CD8-positive, alpha-beta memory T cell (primary cell): ENCODE results near the gene HCAR3. TPM values are rescaled to one million over a fixed set of nuclear protein-coding genes. Genes with fewer than 3 reads are reported as not detected.
"Not testable (repeated sequence)": the region's sequence is repeated elsewhere in the genome, so short reads cannot be mapped to it uniquely, and the experiment has no call there.

Source experiments
- CTCF ChIA-PET: fragments of 350-600 bp; sonication (Branson Sonifier 250); formaldehyde crosslinking; loops from one replicate; lab custom pipeline; 2021; ENCODE audit warnings: antibody characterized with exemption; lab: Charles Lee
- POLR2A ChIA-PET: fragments of 350-600 bp; sonication (Branson Sonifier 250); formaldehyde crosslinking; loops from one replicate; lab custom pipeline; 2021; ENCODE audit warnings: antibody characterized with exemption; lab: Charles Lee
- DNase-seq, 5 donors: peaks; one replicate each; pipeline versions ENCODE4 v3.0.0 to v3.0.0-alpha.2; 2020 to 2022; ENCODE audit warnings: mixed read lengths in 1 of 5
- H3K27ac ChIP-seq: one replicate; pipeline ENCODE4 v1.7.0; 2013; ENCODE audit warnings: low read depth, mild to moderate bottlenecking, low read length, moderate library complexity
- H3K27me3 ChIP-seq: 2 replicates; pipeline ENCODE4 v1.7.0; 2013; ENCODE audit warnings: low read length, mild to moderate bottlenecking; ENCODE audit not compliant: insufficient read depth, poor library complexity, severe bottlenecking
- H3K36me3 ChIP-seq: 2 replicates; pipeline ENCODE4 v1.7.0; 2013; ENCODE audit warnings: mild to moderate bottlenecking, low read length, moderate library complexity; ENCODE audit not compliant: insufficient read depth
- H3K4me1 ChIP-seq: 2 replicates; pipeline ENCODE4 v1.7.0; 2013; ENCODE audit warnings: mild to moderate bottlenecking, low read length, moderate library complexity; ENCODE audit not compliant: insufficient read depth
- H3K4me3 ChIP-seq: 2 replicates; pipeline ENCODE4 v1.7.0; 2013; ENCODE audit warnings: mild to moderate bottlenecking, low read length
- H3K9me3 ChIP-seq: 2 replicates; pipeline ENCODE4 v1.7.0; 2013; ENCODE audit warnings: mild to moderate bottlenecking, low read length
- H3K27ac Mint-ChIP-seq, 8 donors: one replicate each; pipeline ENCODE4 v1.8.0; 2020 to 2021; ENCODE audit warnings: mixed read lengths in 8 of 8, mild to moderate bottlenecking in 6 of 8, inconsistent platforms in 3 of 8, moderate library complexity in 3 of 8
- H3K27me3 Mint-ChIP-seq, 2 donors: one replicate each; pipeline ENCODE4 v1.8.0; 2020 to 2021; ENCODE audit warnings: mixed read lengths in 2 of 2, mild to moderate bottlenecking in 1 of 2, moderate library complexity in 1 of 2
- H3K36me3 Mint-ChIP-seq, 3 donors: one replicate each; pipeline ENCODE4 v1.8.0; 2020 to 2021; ENCODE audit warnings: mixed read lengths in 3 of 3, inconsistent platforms in 1 of 3, mild to moderate bottlenecking in 1 of 3
- H3K4me1 Mint-ChIP-seq, 3 donors: one replicate each; pipeline ENCODE4 v1.8.0; 2020 to 2021; ENCODE audit warnings: mixed read lengths in 3 of 3, inconsistent platforms in 1 of 3, mild to moderate bottlenecking in 1 of 3
- H3K4me3 Mint-ChIP-seq, 7 donors: one replicate each; pipeline ENCODE4 v1.8.0; 2020 to 2021; ENCODE audit warnings: mixed read lengths in 7 of 7, mild to moderate bottlenecking in 6 of 7, moderate library complexity in 4 of 7, inconsistent platforms in 2 of 7
- H3K9me3 Mint-ChIP-seq, 5 donors: one replicate each; pipeline ENCODE4 v1.8.0; 2020 to 2022; ENCODE audit warnings: mixed read lengths in 5 of 5, mild to moderate bottlenecking in 3 of 5, moderate library complexity in 2 of 5, inconsistent platforms in 1 of 5
- polyA plus RNA-seq: library from polyadenylated mRNA; unstranded; fragments of 300-500 nt; fragmentation: Illumina TruSeq; gene quantifications from one replicate; pipeline ENCODE4 v1.2.3, GENCODE V29; 2021
- total RNA-seq, 2 experiments: library from RNA; stranded (reverse); gene quantifications; one replicate each; pipeline ENCODE4 v1.2.3, GENCODE V29; 2021

The HCAR3 gene
- total and polyA plus RNA-seq, 3 experiments from 2014 or later = not detected

GRCh38 chr12:122696922-122697321 is 19.7 kb downstream of the HCAR3 start:
- H3K27me3 ChIP-seq, CTCF ChIA-PET, H3K27me3 Mint-ChIP-seq, H3K9me3 ChIP-seq, H3K4me1 ChIP-seq, H3K4me3 Mint-ChIP-seq, H3K36me3 Mint-ChIP-seq, DNase-seq, H3K9me3 Mint-ChIP-seq, POLR2A ChIA-PET, H3K4me3 ChIP-seq, H3K27ac ChIP-seq, H3K4me1 Mint-ChIP-seq, H3K36me3 ChIP-seq: not testable (repeated sequence)
- H3K27ac Mint-ChIP-seq = peak overlapping the region in 1 of 8 donors; percentile 24

GRCh38 chr12:122691566-122691965 is 25.0 kb downstream of the HCAR3 start:
- H3K27me3 ChIP-seq = no peaks in the 10 kb centered on the region
- H3K36me3 Mint-ChIP-seq = no peaks in the 10 kb centered on the region
- H3K4me1 ChIP-seq = no peaks in the 10 kb centered on the region
- POLR2A ChIA-PET = no interaction called here
- H3K4me3 Mint-ChIP-seq = peak overlapping the region in 2 of 7 donors; percentile 1 to 4
- no peaks in the 10 kb centered on the region for H3K9me3 Mint-ChIP-seq
- DNase-seq = no peak
- peaks cover 0 to 5% (median 0%) of the 10 kb centered on the region in 3 donors for H3K4me1 Mint-ChIP-seq
- H3K36me3 ChIP-seq = no peaks in the 10 kb centered on the region
- no peak overlapping the region for H3K4me3 ChIP-seq
- no peaks in the 10 kb centered on the region for H3K27me3 Mint-ChIP-seq
- H3K27ac ChIP-seq = no peak overlapping the region
- no peaks in the 10 kb centered on the region for H3K9me3 ChIP-seq
- CTCF ChIA-PET = no interaction called here
- H3K27ac Mint-ChIP-seq = peak overlapping the region in 2 of 8 donors; percentile 19 to 42

DNA sequence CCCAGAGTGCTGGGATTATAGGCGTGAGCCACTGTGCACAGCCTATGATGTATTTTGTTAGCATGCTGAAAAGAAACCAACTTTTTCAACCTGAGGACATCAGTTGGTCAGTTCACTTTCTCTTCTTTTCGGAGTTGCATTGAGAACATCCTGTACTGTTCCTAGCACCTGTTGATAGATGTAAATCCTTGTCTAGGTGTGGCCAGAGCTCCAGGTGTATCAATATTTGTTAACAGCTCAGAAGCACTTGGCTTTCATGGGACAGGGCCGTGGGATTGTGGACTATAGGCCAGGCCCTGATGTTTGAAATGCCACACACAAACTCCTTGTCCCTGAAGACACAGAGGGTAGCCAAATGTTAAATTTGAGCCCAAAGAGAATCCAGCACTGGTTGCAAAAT is 28.3 kb downstream of the HCAR3 start:
- CTCF ChIA-PET = no interaction called here
- no peak for DNase-seq
- Histone ChIP-seq H3K27me3 (no peaks in the 10 kb centered on the region), H3K36me3 (no peaks in the 10 kb centered on the region), H3K4me1 (no peaks in the 10 kb centered on the region), H3K27ac (no peak overlapping the region), H3K9me3 (no peaks in the 10 kb centered on the region), H3K4me3 (no peak overlapping the region)
- Mint-ChIP-seq H3K27me3 (no peaks in the 10 kb centered on the region), H3K4me3 (no peak overlapping the region), H3K9me3 (no peaks in the 10 kb centered on the region), H3K27ac (no peak overlapping the region), H3K36me3 (no peaks in the 10 kb centered on the region), H3K4me1 (peaks cover 0 to 5% (median 0%) of the 10 kb centered on the region in 3 donors)
- POLR2A ChIA-PET = no interaction called here

GRCh38 chr12:122687086-122687485 is 29.5 kb downstream of the HCAR3 start:
- Mint-ChIP-seq H3K27ac (no peak overlapping the region), H3K36me3 (no peaks in the 10 kb centered on the region), H3K27me3 (peaks cover 0 to 2% of the 10 kb centered on the region in 2 donors), H3K9me3 (no peaks in the 10 kb centered on the region), H3K4me3 (no peak overlapping the region), H3K4me1 (peaks cover 0 to 5% (median 0%) of the 10 kb centered on the region in 3 donors)
- ChIA-PET POLR2A (no interaction called here), CTCF (no interaction called here)
- Histone ChIP-seq H3K9me3 (no peaks in the 10 kb centered on the region), H3K27ac (no peak overlapping the region), H3K4me3 (no peak overlapping the region), H3K27me3 (no peaks in the 10 kb centered on the region), H3K4me1 (no peaks in the 10 kb centered on the region), H3K36me3 (no peaks in the 10 kb centered on the region)
- no peak for DNase-seq

GRCh38 chr12:122686538-122686937 is 30.1 kb downstream of the HCAR3 start:
- Histone ChIP-seq H3K9me3 (no peaks in the 10 kb centered on the region), H3K27ac (no peak overlapping the region), H3K36me3 (no peaks in the 10 kb centered on the region), H3K4me1 (no peaks in the 10 kb centered on the region), H3K27me3 (no peaks in the 10 kb centered on the region), H3K4me3 (no peak overlapping the region)
- ChIA-PET POLR2A (no interaction called here), CTCF (no interaction called here)
- DNase-seq = no peak
- H3K4me3 Mint-ChIP-seq = no peak overlapping the region
- H3K36me3 Mint-ChIP-seq = no peaks in the 10 kb centered on the region
- peaks cover 0 to 2% (median 0%) of the 10 kb centered on the region in 3 donors for H3K4me1 Mint-ChIP-seq
- H3K27ac Mint-ChIP-seq = no peak overlapping the region
- peaks cover 0 to 2% of the 10 kb centered on the region in 2 donors for H3K27me3 Mint-ChIP-seq
- H3K9me3 Mint-ChIP-seq = no peaks in the 10 kb centered on the region

GRCh38 chr12:122684297-122684813 is 32.3 kb downstream of the HCAR3 start:
- no peak for DNase-seq
- H3K36me3 ChIP-seq = no peaks in the 10 kb centered on the region
- POLR2A ChIA-PET = no interaction called here

DNA sequence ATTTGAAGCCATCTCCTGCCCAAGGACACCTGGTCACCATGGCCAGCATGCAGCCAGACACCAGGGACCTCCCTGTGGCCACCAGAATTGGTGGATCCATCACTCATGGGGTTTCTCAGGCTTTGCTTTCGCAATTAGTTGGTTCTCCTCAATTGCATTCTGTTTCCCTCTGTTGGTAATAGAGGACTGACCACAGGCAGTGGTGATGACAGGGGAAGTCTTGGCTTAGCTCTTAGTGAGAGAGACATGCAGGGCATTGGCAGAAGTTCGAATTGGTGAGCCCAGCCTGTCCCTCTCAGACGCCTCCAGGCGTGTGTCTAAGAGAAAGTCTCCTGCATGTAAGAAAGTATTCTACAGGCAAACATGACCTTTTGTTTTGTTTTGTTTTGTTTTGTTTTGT is 34.8 kb downstream of the HCAR3 start:
- peaks cover 3 to 11% of the 10 kb centered on the region in 2 donors for H3K27me3 Mint-ChIP-seq
- ChIA-PET POLR2A (no interaction called here), CTCF (no interaction called here)
- no peaks in the 10 kb centered on the region for H3K27me3 ChIP-seq
- H3K27ac ChIP-seq = no peak overlapping the region
- no peaks in the 10 kb centered on the region for H3K9me3 Mint-ChIP-seq
- no peak for DNase-seq
- no peaks in the 10 kb centered on the region for H3K36me3 Mint-ChIP-seq
- no peak overlapping the region for H3K4me3 ChIP-seq
- no peak overlapping the region for H3K4me3 Mint-ChIP-seq
- no peaks in the 10 kb centered on the region for H3K4me1 ChIP-seq
- no peaks in the 10 kb centered on the region for H3K9me3 ChIP-seq
- no peaks in the 10 kb centered on the region for H3K36me3 ChIP-seq
- no peaks in the 10 kb centered on the region for H3K4me1 Mint-ChIP-seq
- H3K27ac Mint-ChIP-seq = no peak overlapping the region

More at GRCh38 chr12:122684297-122684813, 32.3 kb downstream of the HCAR3 start:
- CTCF ChIA-PET = no interaction called here
- no peaks in the 10 kb centered on the region for H3K36me3 Mint-ChIP-seq
- Histone ChIP-seq H3K27ac (no peak overlapping the region), H3K27me3 (no peaks in the 10 kb centered on the region), H3K4me3 (no peak overlapping the region), H3K9me3 (no peaks in the 10 kb centered on the region), H3K4me1 (no peaks in the 10 kb centered on the region)
- H3K4me3 Mint-ChIP-seq = no peak overlapping the region
- no peaks in the 10 kb centered on the region for H3K9me3 Mint-ChIP-seq
- H3K4me1 Mint-ChIP-seq = no peaks in the 10 kb centered on the region
- no peak overlapping the region for H3K27ac Mint-ChIP-seq
- H3K27me3 Mint-ChIP-seq = peaks cover under 1 to 2% of the 10 kb centered on the region in 2 donors

GRCh38 chr12:122680989-122681388 is 35.6 kb downstream of the HCAR3 start:
- H3K4me3 Mint-ChIP-seq, H3K4me3 ChIP-seq, H3K4me1 Mint-ChIP-seq, H3K27ac ChIP-seq, H3K27ac Mint-ChIP-seq, DNase-seq, POLR2A ChIA-PET, H3K36me3 Mint-ChIP-seq, CTCF ChIA-PET, H3K9me3 ChIP-seq, H3K36me3 ChIP-seq, H3K4me1 ChIP-seq, H3K9me3 Mint-ChIP-seq, H3K27me3 ChIP-seq: not testable (repeated sequence)
- H3K27me3 Mint-ChIP-seq = peaks cover 3 to 13% of the 10 kb centered on the region in 2 donors
